Measurements from ENCODE around the gene CRCP. TPM values are rescaled to one million over a fixed set of nuclear protein-coding genes. Genes with fewer than 3 reads are reported as not detected.
A peak's percentile ranks its signal among the peaks of the same experiment; 100 is the strongest.
"Not testable (repeated sequence)": the region's sequence is repeated elsewhere in the genome, so short reads cannot be mapped to it uniquely, and the experiment has no call there.

CRCP gene
- total RNA-seq, 4 donors from 2014 or later = 18.7 to 50.4 (median 45.7) TPM

- intact Hi-C loops (cut with DNase I) = no loop called here
- Histone ChIP-seq H3K36me3 (peaks cover 0 to 16% (median 0%) of the 10 kb centered on the region in 3 donors), H3K9me3 (no peaks in the 10 kb centered on the region), H3K4me1 (peaks cover 11 to 66% (median 30%) of the 10 kb centered on the region in 3 donors), H3K27ac (peak overlapping the region in 2 of 4 donors; percentile 4 to 22), H3K27me3 (no peaks in the 10 kb centered on the region), H3K4me3 (no peak overlapping the region)
- no peak for DNase-seq
- 34 to 42% methylated on average over 4 of the region's 4 CpGs for WGBS, 2 donors
- no peak for TF ChIP-seq POLR2A (IDR thresholded peaks at IDR 0.05)
- no peak for TF ChIP-seq CTCF (IDR thresholded peaks at IDR 0.05)
Measured at GRCh38 chr7:66125052-66125694, 10.5 kb downstream of the CRCP start.

- Histone ChIP-seq H3K4me1 (peaks cover 11 to 64% (median 30%) of the 10 kb centered on the region in 3 donors), H3K36me3 (peaks cover 0 to 23% (median 0%) of the 10 kb centered on the region in 3 donors), H3K27ac (peak overlapping the region in 2 of 4 donors; percentile 4 to 22)
- DNase-seq; H3K27me3 ChIP-seq; intact Hi-C loops (cut with DNase I); H3K4me3 ChIP-seq; H3K9me3 ChIP-seq: not testable (repeated sequence)
- WGBS, 2 donors = 62 to 71% methylated on average over 6 of the region's 6 CpGs
Measured at GRCh38 chr7:66125781-66126352, 11.2 kb downstream of the CRCP start.

GRCh38 chr7:66127172-66127571, 12.5 kb downstream of the CRCP start:
- intact Hi-C loops (cut with DNase I); H3K9me3 ChIP-seq; H3K4me3 ChIP-seq; H3K27me3 ChIP-seq; H3K27ac ChIP-seq; DNase-seq: not testable (repeated sequence)
- WGBS, 2 donors = 67 to 78% methylated on average over 2 to 3 of the region's 3 CpGs
- Histone ChIP-seq H3K4me1 (peaks cover 9 to 52% (median 24%) of the 10 kb centered on the region in 3 donors), H3K36me3 (peaks cover 0 to 26% (median 5%) of the 10 kb centered on the region in 3 donors)

- Histone ChIP-seq H3K4me3 (no peak overlapping the region), H3K4me1 (peaks cover 6 to 48% (median 41%) of the 10 kb centered on the region in 3 donors), H3K27ac (no peak overlapping the region), H3K27me3 (no peaks in the 10 kb centered on the region), H3K36me3 (peaks cover 0 to 89% (median 5%) of the 10 kb centered on the region in 3 donors), H3K9me3 (no peaks in the 10 kb centered on the region)
- intact Hi-C loops (cut with DNase I) = no loop called here
- WGBS, 2 donors = 66 to 73% methylated on average over 6 to 8 of the region's 8 CpGs
- no peak for TF ChIP-seq CTCF (IDR thresholded peaks at IDR 0.05)
- TF ChIP-seq POLR2A (IDR thresholded peaks at IDR 0.05) = no peak
- no peak for DNase-seq
Measured at GRCh38 chr7:66138994-66139752, 24.5 kb downstream of the CRCP start.

GRCh38 chr7:66140924-66141323, 26.3 kb downstream of the CRCP start:
- WGBS, 2 donors = 14 to 23% methylated on average over 4 of the region's 4 CpGs
- no peaks in the 10 kb centered on the region for H3K27me3 ChIP-seq
- peaks cover 6 to 66% (median 45%) of the 10 kb centered on the region in 3 donors for H3K4me1 ChIP-seq
- intact Hi-C loops (cut with DNase I) = no loop called here
- no peak overlapping the region for H3K4me3 ChIP-seq
- H3K36me3 ChIP-seq = peaks cover 0 to 89% (median 5%) of the 10 kb centered on the region in 3 donors
- no peak for DNase-seq
- H3K27ac ChIP-seq = peak overlapping the region; percentile 66 to 80 (median 77)
- no peaks in the 10 kb centered on the region for H3K9me3 ChIP-seq
- peak; percentile 13 to 70 (median 58) for TF ChIP-seq CTCF (IDR thresholded peaks at IDR 0.05)
- no peak for TF ChIP-seq POLR2A (IDR thresholded peaks at IDR 0.05)

GRCh38 chr7:66142334-66142733, 27.7 kb downstream of the CRCP start:
- DNase-seq = no peak
- WGBS, 2 donors = 75 to 92% methylated on average over 3 of the region's 3 CpGs
- no peaks in the 10 kb centered on the region for H3K9me3 ChIP-seq
- H3K27ac ChIP-seq = peak overlapping the region in 3 of 4 donors; percentile 66 to 80 (median 77)
- H3K4me1 ChIP-seq = peaks cover 6 to 80% (median 45%) of the 10 kb centered on the region in 3 donors
- H3K36me3 ChIP-seq = peaks cover 0 to 89% (median 0%) of the 10 kb centered on the region in 3 donors
- no peak overlapping the region for H3K4me3 ChIP-seq
- TF ChIP-seq POLR2A (IDR thresholded peaks at IDR 0.05) = no peak
- TF ChIP-seq CTCF (IDR thresholded peaks at IDR 0.05) = no peak
- H3K27me3 ChIP-seq = no peaks in the 10 kb centered on the region
- intact Hi-C loops (cut with DNase I) = no loop called here
